GM12878 (cell line): ENCODE measurements around the gene NKIRAS2. TPM values are rescaled to one million over a fixed set of nuclear protein-coding genes. Genes with fewer than 3 reads are reported as not detected.
A peak's percentile ranks its signal among the peaks of the same experiment; 100 is the strongest.

Experiments
- ATAC-seq: fragments of 200-7000 bp; cut with Tn5 transposase; 3 replicates; pipeline ENCODE4 v1.9.1; 2020; ENCODE audit warnings: mild to moderate bottlenecking, moderate library complexity
- BruUV-seq: library from RNA; stranded (reverse); fragments of 400-500 nt; replicated peaks from 2 replicates; lab custom pipeline; 2021; lab: Mats Ljungman, UMichigan
- CTCF ChIA-PET: fragments of 300-600 bp; sonication (Branson Sonifier 250); formaldehyde crosslinking; extraction: SDS; loops from one replicate; lab custom pipeline; 2021; ENCODE audit warnings: inconsistent platforms; lab: Yijun Ruan, JAX
- POLR2A ChIA-PET: fragments of 350-600 bp; formaldehyde crosslinking; extraction: SDS; loops from one replicate; lab custom pipeline; 2021; ENCODE audit warnings: inconsistent platforms; lab: Charles Lee
- RAD21 ChIA-PET: fragments of 300-600 bp; sonication (Branson Sonifier 250); formaldehyde crosslinking; loops from one replicate; lab custom pipeline; 2023; ENCODE audit warnings: antibody characterized with exemption; ENCODE audit not compliant: unreplicated experiment; lab: Charles Lee
- SMC1A ChIA-PET: fragments of 300-600 bp; sonication (Branson Sonifier 250); formaldehyde crosslinking; loops from one replicate; lab custom pipeline; 2023; ENCODE audit not compliant: unreplicated experiment, uncharacterized antibody; lab: Charles Lee
- DNase-seq: peaks from one replicate; pipeline ENCODE4 v3.0.0-alpha.2; 2011; ENCODE audit warnings: low read depth, low spot score
- FAIRE-seq: peaks from 3 replicates; lab custom pipeline; 2011; peaks lifted over from hg19 to GRCh38; lab: Jason Lieb, UNC
- H2AFZ ChIP-seq: 2 replicates; pipeline ENCODE4 v1.6.0; 2011; ENCODE audit warnings: low read depth, low read length, control low read depth; ENCODE audit not compliant: control insufficient read depth
- H3K27ac ChIP-seq: 2 replicates; pipeline ENCODE4 v1.5.1; 2011; ENCODE audit warnings: control low read depth; ENCODE audit not compliant: control insufficient read depth, insufficient read depth
- H3K27me3 ChIP-seq, 2 experiments: replicated peaks in 1 of 2; 2 replicates each; pipeline versions ENCODE4 v1.6.0 to v1.6.1; 2011; ENCODE audit warnings: low read length in 1 of 2; ENCODE audit not compliant: control insufficient read depth in 2 of 2, insufficient read depth in 2 of 2
- H3K36me3 ChIP-seq, 2 experiments: 2 replicates each; pipeline ENCODE4 v1.5.1; 2011; ENCODE audit warnings: low read length in 1 of 2; ENCODE audit not compliant: control insufficient read depth in 2 of 2, insufficient read depth in 2 of 2
- H3K4me1 ChIP-seq: 2 replicates; pipeline ENCODE4 v1.6.1; 2011; ENCODE audit warnings: mild to moderate bottlenecking, low read length, moderate library complexity, mixed read lengths; ENCODE audit not compliant: control insufficient read depth, insufficient read depth
- H3K4me2 ChIP-seq: 2 replicates; pipeline ENCODE4 v1.6.0; 2011; ENCODE audit warnings: control low read depth; ENCODE audit not compliant: control insufficient read depth, insufficient read depth
- H3K4me3 ChIP-seq: fragments of 200-600 bp; sonication (generic); 2 replicates; pipeline ENCODE4 v1.5.1; 2016
- H3K79me2 ChIP-seq: 2 replicates; pipeline ENCODE4 v1.6.0; 2011; ENCODE audit warnings: low read length; ENCODE audit not compliant: control insufficient read depth, insufficient read depth
- H3K9ac ChIP-seq: 2 replicates; pipeline ENCODE4 v1.8.0; 2011; ENCODE audit warnings: low read length, control low read depth, mixed read lengths; ENCODE audit not compliant: control insufficient read depth, insufficient read depth
- H3K9me3 ChIP-seq: replicated peaks from 3 replicates; pipeline ENCODE4 v1.5.1; 2011; ENCODE audit warnings: mild to moderate bottlenecking, low read length; ENCODE audit not compliant: control insufficient read depth, insufficient read depth
- H4K20me1 ChIP-seq: 2 replicates; pipeline ENCODE4 v1.6.0; 2011; ENCODE audit not compliant: control insufficient read depth, insufficient read depth
- E2F4 ChIP-seq: IDR thresholded peaks from 2 replicates; pipeline ENCODE4 v1.6.1; 2012; ENCODE audit warnings: low read depth, low read length, improper control_type of control experiment
- LARP7 ChIP-seq: fragments of 450-650 bp; IDR thresholded peaks from 2 replicates; pipeline ENCODE4 v1.6.1; 2017; ENCODE audit warnings: mild to moderate bottlenecking
- RAD21 ChIP-seq: IDR thresholded peaks from 2 replicates; pipeline ENCODE4 v1.6.1; 2011; ENCODE audit warnings: mild to moderate bottlenecking, low read depth, low read length, moderate library complexity; ENCODE audit not compliant: insufficient read depth
- WGBS: methylation state at CpG from one replicate; pipeline ENCODE4 v1.1.6; 2016; ENCODE audit warnings: low lambda C conversion rate; ENCODE audit not compliant: insufficient replicate concordance, insufficient coverage; ENCODE audit errors: missing lambda C conversion rate; 5-methylcytosine and 5-hydroxymethylcytosine counted together
- in situ Hi-C: fragments of 300-500 bp; cut with MboI; formaldehyde crosslinking; loops from 9 replicates; pipeline ENCODE4 v1.14.3; 2018; ENCODE audit warnings: mixed read lengths
- intact Hi-C: fragments of 100-400 bp; cut with micrococcal nuclease; formaldehyde crosslinking; loops from one replicate; pipeline ENCODE4 v1.14.2; 2022; ENCODE audit not compliant: unreplicated experiment
- polyA plus RNA-seq, 11 experiments: library from polyadenylated mRNA; depleted of rRNA in 4 of 11; unstranded in 6 of 11; stranded (reverse) in 5 of 11; fragments of >200 nt; fragmentation: Nextera tagmentation in 4 of 11; fragmentation: Illumina TruSeq in 1 of 11; extraction: Ambion mirVana in 4 of 11; extraction: Trizol in 1 of 11; gene quantifications; 1 replicate in 1 of 11; 2 replicates in 10 of 11; pipeline versions ENCODE4 v1.2.1 to v1.2.3, GENCODE V29; 2011 to 2016; ENCODE audit warnings: inconsistent platforms in 2 of 11, missing spikeins in 2 of 11, low read depth in 1 of 11
- total RNA-seq, 4 experiments: library from RNA; depleted of rRNA in 3 of 4; stranded (reverse); fragments of >200 nt in 3 of 4; fragmentation: Illumina TruSeq in 1 of 4; extraction: Trizol in 1 of 4; gene quantifications; 2 replicates each; pipeline versions ENCODE4 v1.2.1 to v1.2.3, GENCODE V29; 2013 to 2021

NKIRAS2 gene
- total and polyA plus RNA-seq, 10 of the 15 experiments (the other 5 are each of a cell fraction or from before 2014, with no cell fraction given) = 6.4 to 49.7 (median 27.2) TPM

DNA sequence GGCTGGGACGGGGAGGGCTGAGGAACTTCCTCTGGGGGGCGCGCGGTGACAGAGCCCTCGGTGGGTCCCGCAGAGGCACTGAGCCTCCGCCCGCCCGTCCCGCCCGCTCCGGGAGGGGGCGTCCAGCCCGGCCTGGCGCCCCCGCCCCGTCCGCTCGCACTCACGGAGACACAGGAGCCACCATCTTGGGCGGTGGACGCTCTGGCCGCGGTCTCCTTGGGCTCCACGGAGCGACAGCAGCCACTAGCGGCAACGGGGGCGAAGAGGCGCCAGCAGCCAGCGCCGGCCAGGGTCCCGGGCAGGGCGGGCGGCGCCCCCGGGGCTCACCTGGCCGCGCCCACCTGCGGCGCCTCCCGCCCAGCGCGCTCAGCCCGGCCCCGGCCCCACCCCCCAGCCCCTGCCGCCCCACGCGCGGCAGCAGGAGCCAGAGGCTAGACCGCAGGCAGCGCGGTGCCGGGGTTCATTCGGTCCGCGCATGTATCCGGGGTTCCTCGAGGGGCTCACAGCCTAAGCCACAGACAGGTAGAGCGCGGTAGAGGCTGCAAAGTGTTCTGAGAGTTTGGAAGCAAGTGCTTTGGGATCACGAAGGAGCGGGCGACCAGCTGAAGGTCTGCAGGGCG lies 30.6 kb downstream of the NKIRAS2 start, which contains the start of gene C17orf113 (continued):
- TF ChIP-seq E2F4 = no peak

DNA sequence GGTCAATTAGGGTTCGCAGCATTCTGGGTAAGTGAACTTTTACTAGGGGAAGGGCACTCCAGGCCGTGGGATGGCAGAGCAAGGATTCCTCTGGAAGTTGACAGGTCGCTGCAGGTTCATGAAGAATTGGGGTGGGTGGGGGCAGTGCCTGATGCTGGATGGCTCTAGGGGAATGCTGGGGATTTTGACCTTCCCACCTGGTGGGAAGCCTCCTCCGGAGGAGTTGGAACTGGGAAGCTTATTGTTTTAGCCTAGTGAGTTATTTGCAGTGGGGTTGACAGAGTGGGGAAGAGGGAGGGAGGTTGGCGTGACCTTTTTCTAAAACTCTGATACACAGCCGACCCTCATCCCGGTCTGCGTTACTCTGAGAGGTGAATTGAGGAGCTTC lies 31.1 kb downstream of the NKIRAS2 start:
- RAD21 ChIA-PET = no interaction called here
- H3K27ac ChIP-seq = no peak overlapping the region
- no peak for TF ChIP-seq LARP7
- no peak for TF ChIP-seq RAD21
- TF ChIP-seq, all 136 proteins: peak for 0
- Histone ChIP-seq H3K27me3 (peaks cover 4 to 5% of the 10 kb centered on the region in 2 experiments), H3K4me2 (peak overlapping the region; percentile 48; the same call in 1 of the 2 replicates), H2AFZ (no peak overlapping the region), H3K4me3 (no peak overlapping the region; the same call in 1 of the 2 replicates), H3K9me3 (peaks cover under 1% of the 10 kb centered on the region; the same call in 1 of the 3 replicates), H3K4me1 (no peaks in the 10 kb centered on the region), H3K79me2 (no peaks in the 10 kb centered on the region), H3K9ac (no peak overlapping the region), H3K36me3 (no peaks in the 10 kb centered on the region), H4K20me1 (no peaks in the 10 kb centered on the region)
- 65% methylated on average over 8 of the region's 8 CpGs for WGBS
- POLR2A ChIA-PET = no interaction called here
- no peak for FAIRE-seq
- CTCF ChIA-PET = interaction anchor here (1.0 to 1.4 kb wide), 4 partner anchors 15 to 87 kb away, joined by 3 to 4 read pairs (median 4); no protein-coding TSS in a partner anchor
- no peak for DNase-seq
- SMC1A ChIA-PET = interaction anchor here (0.7 kb wide), 1 partner anchor 68 kb away, joined by 3 read pairs; no protein-coding TSS in a partner anchor
- in situ Hi-C loops = no loop called here
- no TSS peak for BruUV-seq
- ATAC-seq = no peak
- intact Hi-C loops = no loop called here
